ENCODE results near the gene RCC2. TPM values are rescaled to one million over a fixed set of nuclear protein-coding genes. Genes with fewer than 3 reads are reported as not detected.

RCC2 gene
- total and polyA plus RNA-seq, 2 of the 4 experiments (the other 2 are of a cell fraction), result 24.0 to 38.9 TPM

DNA sequence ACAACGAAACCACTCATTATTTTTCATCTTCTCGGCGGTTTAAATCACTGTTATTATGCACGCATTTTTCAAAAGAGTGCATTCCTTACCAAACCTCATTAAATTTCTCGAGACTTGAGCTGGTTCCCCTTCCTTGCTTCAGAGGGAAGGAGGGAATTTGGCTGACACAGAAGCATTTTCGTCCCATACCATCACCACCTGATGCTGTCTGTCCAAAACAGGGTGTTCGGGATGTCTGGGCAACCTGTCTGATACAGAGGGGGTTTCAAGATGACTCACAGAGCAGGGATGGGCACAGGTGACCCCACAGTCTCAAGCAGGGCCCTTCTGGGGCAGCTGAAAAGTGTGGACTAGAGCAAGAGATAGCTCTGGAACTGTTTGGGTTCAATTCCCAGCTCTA is 12.3 kb upstream of the RCC2 start:
- Histone ChIP-seq H3K36me3 (ENCODE audit: control insufficient read depth, insufficient read depth, low read length) (no peaks in the 10 kb centered on the region), H3K9me1 (ENCODE audit: insufficient read depth, low read length) (no peaks in the 10 kb centered on the region), H3K79me1 (ENCODE audit: low read depth in 1 of 2, low read length in 2 of 2) (no peaks in the 10 kb centered on the region), H2AFZ (replicated peaks; ENCODE audit: low read length, poor library complexity) (no peak overlapping the region), H3K4me3 (ENCODE audit: insufficient read depth, low read depth, low read length) (no peak overlapping the region), H4K20me1 (ENCODE audit: insufficient read depth, low read length) (no peaks in the 10 kb centered on the region), H2AK9ac (replicated peaks; ENCODE audit: low read depth, low read length, poor library complexity) (no peak overlapping the region), H3K27ac (ENCODE audit: insufficient read depth, low read length) (no peak overlapping the region), H3K23ac (ENCODE audit: low read depth, low read length) (no peak overlapping the region), H2BK120ac (ENCODE audit: low read depth, low read length) (no peak overlapping the region), H3K9me3 (ENCODE audit: control insufficient read depth, insufficient read depth, low read length) (no peaks in the 10 kb centered on the region), H3K56ac (ENCODE audit: extremely low read depth, insufficient read depth, low read length) (no peak overlapping the region), H3K4me1 (ENCODE audit: control insufficient read depth, insufficient read depth, low read length) (no peaks in the 10 kb centered on the region), H4K5ac (ENCODE audit: low read depth, low read length) (no peak overlapping the region), H3K18ac (ENCODE audit: low read depth, low read length) (no peak overlapping the region), H4K91ac (ENCODE audit: insufficient read depth, low read depth, low read length) (no peak overlapping the region), H3K4ac (ENCODE audit: low read depth, low read length) (no peak overlapping the region), H3K14ac (replicated peaks; ENCODE audit: low read depth, low read length) (no peak overlapping the region), H4K8ac (ENCODE audit: low read depth in 2 of 2, low read length in 2 of 2) (no peak overlapping the region), H3K27me3 (ENCODE audit: control insufficient read depth, insufficient read depth, low read length) (no peaks in the 10 kb centered on the region; the same call in 1 of the 2 replicates), H3K4me2 (ENCODE audit: low read depth, low read length) (no peak overlapping the region), H2BK15ac (ENCODE audit: low read depth, low read length) (no peak overlapping the region), H2AK5ac (ENCODE audit: low read depth, low read length) (no peak overlapping the region), H3K9ac (ENCODE audit: low read depth, low read length) (no peak overlapping the region), H2BK20ac (ENCODE audit: low read depth, low read length) (no peak overlapping the region), H2BK5ac (ENCODE audit: low read depth, low read length, poor library complexity, severe bottlenecking) (no peak overlapping the region)
- ATAC-seq (ENCODE audit: low read depth) (no peak), DNase-seq (no peak)
- in situ Hi-C loops (cut with MboI; ENCODE audit: low sequenced_read_pairs), result no loop called here
- dilution Hi-C loops (cut with HindIII; ENCODE audit: low sequenced_read_pairs, unreplicated experiment), result no loop called here
- WGBS, 2 experiments (ENCODE audit: extremely low coverage in 2 of 2, insufficient read length in 1 of 2), result no CpG with 5 or more reads among the region's 7 CpGs
- no TSS peak for BruUV-seq (replicated peaks)
- no peak for TF ChIP-seq RCOR1 (IDR thresholded peaks at IDR 0.05; ENCODE audit: insufficient replicate concordance, low read length)
- TF ChIP-seq MXI1 (IDR thresholded peaks at IDR 0.05; ENCODE audit: borderline replicate concordance, low read depth, low read length), result no peak
- no peak for TF ChIP-seq CHD1 (IDR thresholded peaks at IDR 0.05; ENCODE audit: low read depth, low read length)
- TF ChIP-seq SMC3 (IDR thresholded peaks at IDR 0.05; ENCODE audit: low read depth, low read length), result no peak
- TF ChIP-seq RAD21 (IDR thresholded peaks at IDR 0.05; ENCODE audit: low read length), result no peak
- TF ChIP-seq MAZ (IDR thresholded peaks at IDR 0.05; ENCODE audit: borderline replicate concordance, low read depth, low read length), result no peak
- no peak for TF ChIP-seq MAFK (IDR thresholded peaks at IDR 0.05; ENCODE audit: low read depth, low read length)
- no peak for TF ChIP-seq CEBPB (IDR thresholded peaks at IDR 0.05; ENCODE audit: low read depth, low read length)
- no peak for TF ChIP-seq FOS (IDR thresholded peaks at IDR 0.05; ENCODE audit: low read depth, low read length)
- no peak for TF ChIP-seq USF2 (IDR thresholded peaks at IDR 0.05; ENCODE audit: low read depth, low read length)
- no peak for TF ChIP-seq NFE2L2 (IDR thresholded peaks at IDR 0.05; ENCODE audit: low read depth, low read length)
- TF ChIP-seq POLR2A (IDR thresholded peaks at IDR 0.05; ENCODE audit: low read depth, low read length), result no peak
- TF ChIP-seq CTCF (conservative IDR thresholded peaks at IDR 0.05; ENCODE audit: low read depth, low read length), result no peak
- no peak for TF ChIP-seq BHLHE40 (IDR thresholded peaks at IDR 0.05; ENCODE audit: low read depth, low read length)
- TF ChIP-seq RFX5 (IDR thresholded peaks at IDR 0.05; ENCODE audit: low read depth, low read length), result no peak
- intact Hi-C loops (cut with micrococcal nuclease), result no loop called here
- POLR2A ChIA-PET (ENCODE audit: unreplicated experiment), result no interaction called here
- CTCF ChIA-PET, result interaction anchor here (1.0 to 1.1 kb wide), 2 partner anchors 8 to 26 kb away, joined by 3 read pairs; no protein-coding TSS in a partner anchor
